ENCODE results near the gene SLC4A9.

- TF ChIP-seq POLR2A (IDR thresholded peaks at IDR 0.05; ENCODE audit: low read depth, low read length) (no peak), POLR2AphosphoS5 (IDR thresholded peaks at IDR 0.05; ENCODE audit: low read depth, low read length) (no peak), TAF1 (IDR thresholded peaks at IDR 0.05; ENCODE audit: low read depth, low read length) (no peak), SPI1 (IDR thresholded peaks at IDR 0.05; ENCODE audit: low read depth, low read length) (no peak), PAX5 (IDR thresholded peaks at IDR 0.05; ENCODE audit: insufficient read depth, low read length, severe bottlenecking) (no peak), POU2F2 (IDR thresholded peaks at IDR 0.05; ENCODE audit: low read depth, low read length) (no peak)
These were observed 18.4 kb upstream of the SLC4A9 start for GRCh38 chr5:140341591-140341990.

Data from GM12891 (cell line).